HG03521 (cell line): Measurements from ENCODE around the gene PDZD2.
"Not testable (repeated sequence)": the region's sequence is repeated elsewhere in the genome, so short reads cannot be mapped to it uniquely, and the experiment has no call there.

Experiments
- ATAC-seq: cut with Tn5 transposase; IDR thresholded peaks from one replicate; pipeline ENCODE4 v1.9.1; 2021; ENCODE audit warnings: mild to moderate bottlenecking, moderate library complexity; ENCODE audit not compliant: unreplicated experiment

The PDZD2 gene

DNA sequence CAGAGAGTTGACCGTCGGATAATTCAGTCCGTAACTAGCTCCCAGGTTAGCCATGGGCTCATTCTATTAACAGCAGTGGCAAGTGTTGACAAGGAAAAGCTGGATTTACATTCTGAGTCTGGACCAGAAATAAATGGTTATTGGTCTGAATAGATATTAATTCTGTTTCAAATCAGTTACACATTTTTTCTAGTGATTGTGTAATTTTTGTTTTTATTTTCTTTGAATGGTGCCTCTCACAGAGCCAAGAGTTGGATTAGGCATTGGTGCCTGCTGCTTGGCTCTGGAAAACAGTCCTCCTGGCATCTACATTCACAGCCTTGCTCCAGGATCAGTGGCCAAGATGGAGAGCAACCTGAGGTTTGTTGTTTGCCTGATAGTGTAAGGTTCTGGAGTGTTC is 420.1 kb downstream of the PDZD2 start:
- ATAC-seq, result no peak

DNA sequence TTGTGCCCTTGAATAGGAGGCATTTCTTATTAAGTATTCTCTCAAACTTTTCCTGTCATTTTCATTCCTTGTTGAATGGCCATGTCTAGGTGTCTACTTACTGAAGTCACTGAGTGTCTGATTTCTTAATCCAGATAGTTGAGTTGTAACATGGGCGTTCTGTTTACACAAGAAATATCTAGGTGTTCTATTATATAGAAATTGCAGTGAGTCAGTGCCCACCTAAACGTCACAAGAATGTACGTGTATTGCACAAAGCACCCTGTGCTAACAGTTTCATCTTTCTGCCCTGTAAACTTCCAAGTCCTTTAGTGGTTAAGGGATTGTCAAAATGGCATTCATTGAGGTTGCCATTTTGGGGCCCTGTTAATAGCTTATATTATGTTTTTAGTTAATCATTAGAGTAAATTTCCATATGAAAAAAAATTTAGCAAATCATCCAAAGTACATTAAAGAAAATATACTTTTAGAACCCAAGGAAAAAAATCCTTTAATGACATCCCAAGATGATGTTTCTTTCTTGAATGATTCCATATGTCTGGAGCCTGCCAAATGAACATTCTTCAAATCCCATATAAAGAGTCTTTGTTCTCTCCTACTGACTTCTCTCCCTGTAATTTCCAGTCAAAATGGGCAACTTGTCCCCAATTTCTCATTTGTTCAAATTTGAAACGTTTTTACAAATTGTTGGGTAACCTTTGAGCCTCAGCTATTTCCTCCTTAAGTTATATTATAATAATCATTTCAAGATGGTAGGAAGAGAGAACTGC is 421.0 kb downstream of the PDZD2 start:
- no peak for ATAC-seq

GRCh38 chr5:32061236-32061635 is 422.3 kb downstream of the PDZD2 start:
- ATAC-seq, result no peak

DNA sequence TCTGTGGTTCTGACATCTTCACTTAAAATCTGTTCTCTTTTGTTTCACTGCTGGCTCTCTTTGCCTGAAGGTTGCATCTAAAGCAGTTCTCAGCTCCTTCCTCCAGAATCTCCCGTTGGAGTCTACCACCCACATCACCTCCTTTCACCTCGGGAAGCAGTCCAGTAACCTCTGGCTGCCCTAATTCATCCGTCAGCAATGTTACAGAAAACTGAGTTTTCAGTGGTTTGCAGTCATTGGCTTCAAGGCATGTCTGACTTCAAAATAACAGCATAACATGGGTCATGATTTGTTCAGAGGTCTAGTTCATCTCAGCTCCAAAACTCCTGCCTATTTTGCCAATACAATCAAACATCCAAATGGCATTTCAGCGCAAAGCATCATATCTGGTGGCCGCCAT is 427.5 kb downstream of the PDZD2 start:
- ATAC-seq, result no peak

DNA sequence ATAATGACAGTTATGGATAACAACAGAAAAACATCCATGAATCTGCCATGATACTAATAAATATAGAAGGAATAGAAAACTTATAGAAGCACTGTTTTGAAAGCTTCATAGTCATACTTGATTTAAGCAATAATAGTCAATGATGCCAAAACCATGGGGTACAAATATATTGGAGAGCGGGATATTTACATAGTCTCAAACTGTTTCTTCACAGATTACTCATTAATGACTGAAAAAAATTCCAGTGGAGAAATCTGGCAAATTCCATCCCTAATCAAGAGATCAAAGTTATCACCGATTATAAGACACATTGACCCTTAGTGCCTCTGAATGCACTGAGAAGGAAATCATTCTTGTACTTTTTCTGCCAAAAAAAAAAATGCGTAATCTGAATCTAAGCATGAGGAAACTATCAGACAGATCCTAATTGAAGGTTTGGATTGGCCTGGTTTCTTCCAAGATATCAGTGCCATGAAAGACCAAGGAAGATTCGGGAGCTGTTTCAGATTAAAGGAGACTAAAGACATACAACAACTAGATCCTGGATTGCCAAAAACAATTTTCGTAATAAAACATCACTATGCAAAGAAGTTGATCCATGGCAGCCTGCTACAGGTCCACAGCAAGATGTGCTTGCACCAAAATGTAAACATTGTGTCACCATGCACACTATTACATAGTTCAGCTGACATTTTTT is 429.0 kb downstream of the PDZD2 start:
- ATAC-seq, result no peak

- no peak for ATAC-seq
Observed at GRCh38 chr5:32068561-32068960, 429.6 kb downstream of the PDZD2 start.

- ATAC-seq, result no peak
Observed at GRCh38 chr5:32069396-32069795, 430.5 kb downstream of the PDZD2 start.

- no peak for ATAC-seq
Observed at GRCh38 chr5:32071351-32071944, 432.5 kb downstream of the PDZD2 start.

DNA sequence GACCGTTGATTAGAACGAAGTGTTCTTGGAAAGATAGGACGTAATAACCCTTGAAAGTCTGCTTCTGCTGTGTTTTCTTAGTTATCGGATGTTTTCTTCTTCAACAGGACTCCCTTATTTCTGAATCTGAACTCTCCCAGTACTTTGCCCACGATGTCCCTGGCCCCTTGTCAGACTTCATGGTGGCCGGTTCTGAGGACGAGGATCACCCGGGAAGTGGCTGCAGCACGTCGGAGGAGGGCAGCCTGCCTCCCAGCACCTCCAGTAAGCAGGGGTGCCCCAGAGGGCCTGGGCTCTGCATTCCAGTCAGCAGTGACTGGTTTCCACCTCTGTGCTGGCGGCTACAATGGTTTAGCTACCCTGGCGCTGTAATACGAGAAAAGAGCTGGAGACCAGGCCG is 433.1 kb downstream of the PDZD2 start:
- no peak for ATAC-seq

GRCh38 chr5:32074401-32074800 is 435.5 kb downstream of the PDZD2 start:
- no peak for ATAC-seq

GRCh38 chr5:32076699-32077695 is 438.1 kb downstream of the PDZD2 start:
- no peak for ATAC-seq

DNA sequence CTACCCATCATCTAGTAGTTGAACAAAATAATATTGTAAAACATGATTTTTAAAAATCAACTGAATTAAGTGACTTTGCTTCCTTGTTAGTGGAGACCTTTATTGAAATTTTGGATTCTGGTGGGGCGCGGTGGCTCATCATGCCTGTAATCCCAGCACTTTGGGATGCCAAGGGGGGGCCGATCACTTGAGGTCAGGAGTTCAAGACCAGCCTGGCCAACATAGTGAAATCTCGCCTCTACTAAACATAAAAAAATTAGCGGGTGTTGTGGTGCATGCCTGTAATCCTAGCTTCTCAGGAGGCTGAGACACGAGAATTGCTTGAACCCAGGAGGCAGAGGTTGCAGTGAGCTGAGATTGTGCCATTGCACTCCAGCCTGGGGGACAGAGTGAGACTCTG is 439.9 kb downstream of the PDZD2 start:
- not testable (repeated sequence) for ATAC-seq

GRCh38 chr5:32080565-32080964 is 441.6 kb downstream of the PDZD2 start:
- ATAC-seq, result not testable (repeated sequence)

GRCh38 chr5:32082701-32083100 is 443.8 kb downstream of the PDZD2 start:
- ATAC-seq, result no peak

DNA sequence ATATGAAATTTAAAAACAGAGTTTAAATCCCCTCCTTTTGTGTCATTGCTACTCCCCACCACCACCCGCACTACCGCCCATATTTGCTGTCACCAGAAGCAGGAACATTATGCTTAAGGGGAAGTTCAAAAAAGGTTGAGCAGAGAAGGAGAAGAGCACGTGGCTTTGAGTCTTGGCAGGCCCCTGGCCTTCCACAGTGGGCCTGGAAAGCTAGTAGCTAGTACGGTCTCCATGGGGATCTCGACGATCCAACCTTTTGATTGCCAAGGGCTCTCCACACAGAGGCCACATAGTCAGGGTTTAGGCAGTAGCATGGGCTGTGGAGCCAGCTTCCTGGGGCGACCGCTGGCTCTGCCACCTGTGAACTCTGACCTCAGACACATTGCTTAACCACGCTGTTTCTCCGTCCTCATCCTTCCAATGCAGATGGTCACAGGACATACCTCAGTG is 445.1 kb downstream of the PDZD2 start:
- ATAC-seq, result no peak

- no peak for ATAC-seq
Observed at GRCh38 chr5:32087086-32088082, 448.5 kb downstream of the PDZD2 start.

DNA sequence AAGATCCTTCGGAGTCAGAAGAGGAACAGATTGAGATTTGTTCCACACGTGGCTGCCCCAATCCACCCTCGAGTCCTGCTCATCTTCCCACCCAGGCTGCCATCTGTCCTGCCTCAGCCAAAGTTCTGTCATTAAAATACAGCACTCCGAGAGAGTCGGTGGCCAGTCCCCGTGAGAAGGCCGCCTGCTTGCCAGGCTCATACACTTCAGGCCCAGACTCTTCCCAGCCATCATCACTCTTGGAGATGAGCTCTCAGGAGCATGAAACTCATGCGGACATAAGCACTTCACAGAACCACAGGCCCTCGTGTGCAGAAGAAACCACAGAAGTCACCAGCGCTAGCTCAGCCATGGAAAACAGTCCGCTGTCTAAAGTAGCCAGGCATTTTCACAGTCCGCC is 449.3 kb downstream of the PDZD2 start:
- ATAC-seq, result no peak

DNA sequence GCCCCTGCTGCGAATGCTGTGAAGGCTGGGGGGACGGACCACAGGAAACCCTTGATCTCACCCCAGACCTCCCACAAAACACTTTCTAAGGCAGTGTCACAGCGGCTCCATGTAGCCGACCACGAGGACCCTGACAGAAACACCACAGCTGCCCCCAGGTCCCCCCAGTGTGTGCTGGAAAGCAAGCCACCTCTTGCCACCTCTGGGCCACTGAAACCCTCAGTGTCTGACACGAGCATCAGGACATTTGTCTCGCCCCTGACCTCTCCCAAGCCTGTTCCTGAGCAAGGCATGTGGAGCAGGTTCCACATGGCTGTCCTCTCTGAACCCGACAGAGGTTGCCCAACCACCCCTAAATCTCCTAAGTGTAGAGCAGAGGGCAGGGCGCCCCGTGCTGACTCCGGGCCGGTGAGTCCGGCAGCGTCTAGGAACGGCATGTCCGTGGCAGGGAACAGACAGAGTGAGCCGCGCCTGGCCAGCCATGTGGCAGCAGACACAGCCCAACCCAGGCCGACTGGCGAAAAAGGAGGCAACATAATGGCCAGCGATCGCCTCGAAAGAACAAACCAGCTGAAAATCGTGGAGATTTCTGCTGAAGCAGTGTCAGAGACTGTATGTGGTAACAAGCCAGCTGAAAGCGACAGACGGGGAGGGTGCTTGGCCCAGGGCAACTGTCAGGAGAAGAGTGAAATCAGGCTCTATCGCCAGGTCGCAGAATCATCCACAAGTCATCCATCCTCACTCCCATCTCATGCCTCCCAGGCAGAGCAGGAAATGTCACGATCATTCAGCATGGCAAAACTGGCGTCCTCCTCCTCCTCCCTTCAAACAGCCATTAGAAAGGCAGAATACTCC is 450.4 kb downstream of the PDZD2 start:
- no peak for ATAC-seq
